Measurements from ENCODE around the gene GTPBP4. TPM values are rescaled to one million over a fixed set of nuclear protein-coding genes. Genes with fewer than 3 reads are reported as not detected.

The GTPBP4 gene
- total and polyA plus RNA-seq, 9 of the 15 experiments (the other 6 are each of a cell fraction or from before 2014, with no cell fraction given), result 79.0 to 155 (median 128) TPM

- TF ChIP-seq SIN3A (IDR thresholded peaks at IDR 0.05; ENCODE audit: borderline replicate concordance in 2 of 2, control insufficient read depth in 1 of 2, low read depth in 2 of 2, low read length in 2 of 2), result no peak
- peak; percentile 61 for TF ChIP-seq MAFG (tag; conservative IDR thresholded peaks at IDR 0.05)
- no peak for TF ChIP-seq RBM25 (IDR thresholded peaks at IDR 0.05; ENCODE audit: low read depth, low read length, severe bottlenecking)
- TF ChIP-seq ZBTB34 (CRISPR knock-in tag; IDR thresholded peaks at IDR 0.05), result no peak
- TF ChIP-seq, protein P1, sequence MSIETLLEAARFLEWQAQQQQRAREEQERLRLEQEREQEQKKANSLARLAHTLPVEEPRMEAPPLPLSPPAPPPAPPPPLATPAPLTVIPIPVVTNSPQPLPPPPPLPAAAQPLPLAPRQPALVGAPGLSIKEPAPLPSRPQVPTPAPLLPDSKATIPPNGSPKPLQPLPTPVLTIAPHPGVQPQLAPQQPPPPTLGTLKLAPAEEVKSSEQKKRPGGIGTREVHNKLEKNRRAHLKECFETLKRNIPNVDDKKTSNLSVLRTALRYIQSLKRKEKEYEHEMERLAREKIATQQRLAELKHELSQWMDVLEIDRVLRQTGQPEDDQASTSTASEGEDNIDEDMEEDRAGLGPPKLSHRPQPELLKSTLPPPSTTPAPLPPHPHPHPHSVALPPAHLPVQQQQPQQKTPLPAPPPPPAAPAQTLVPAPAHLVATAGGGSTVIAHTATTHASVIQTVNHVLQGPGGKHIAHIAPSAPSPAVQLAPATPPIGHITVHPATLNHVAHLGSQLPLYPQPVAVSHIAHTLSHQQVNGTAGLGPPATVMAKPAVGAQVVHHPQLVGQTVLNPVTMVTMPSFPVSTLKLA (conservative IDR thresholded peaks at IDR 0.05), result peak in 1 of 2 experiments; percentile 59; a peak in 2 of 4 replicates
- no peak for TF ChIP-seq WHSC1 (IDR thresholded peaks at IDR 0.05; ENCODE audit: low read length)
These were observed 2.0 kb upstream of the GTPBP4 start (continued) for GRCh38 chr10:986137-986825.

Data from K562 (cell line).